B cell (primary cell): Measurements from ENCODE around the gene CYP27C1. TPM values are rescaled to one million over a fixed set of nuclear protein-coding genes. Genes with fewer than 3 reads are reported as not detected.

ENCODE experiments used
- ATAC-seq: fragments of 200-7000 bp; cut with Tn5 transposase; one replicate; pipeline ENCODE4 v1.10.0; 2021; ENCODE audit warnings: low read depth, mild to moderate bottlenecking, moderate number of reproducible peaks, moderate library complexity
- CTCF ChIA-PET: fragments of 350-600 bp; sonication (Branson Sonifier 250); formaldehyde crosslinking; loops from one replicate; lab custom pipeline; 2021; ENCODE audit warnings: antibody characterized with exemption, inconsistent platforms; lab: Charles Lee
- POLR2A ChIA-PET: fragments of 350-600 bp; sonication (Branson Sonifier 250); formaldehyde crosslinking; loops from one replicate; lab custom pipeline; 2021; ENCODE audit warnings: antibody characterized with exemption; lab: Charles Lee
- DNase-seq: peaks from one replicate; pipeline ENCODE4 v3.0.0; 2013
- H2AFZ ChIP-seq: 2 replicates; pipeline ENCODE4 v1.6.1; 2012; ENCODE audit warnings: mild to moderate bottlenecking, low read depth, low read length; ENCODE audit not compliant: insufficient read depth, poor library complexity, severe bottlenecking
- H3K27ac ChIP-seq, 2 donors: 1 replicate in 1 of 2; 2 replicates in 1 of 2; pipeline ENCODE4 v1.5.1; 2012 to 2013; ENCODE audit warnings: low read length in 2 of 2, mild to moderate bottlenecking in 2 of 2, moderate library complexity in 1 of 2
- H3K27me3 ChIP-seq, 4 experiments: fragments of 200-600 bp in 1 of 4; sonication (generic) in 1 of 4; replicated peaks in 1 of 4; 1 replicate in 2 of 4; 2 replicates in 2 of 4; pipeline versions ENCODE4 v1.6.1 to v1.7.0; 2013 to 2016; ENCODE audit warnings: low read length in 3 of 4, mild to moderate bottlenecking in 2 of 4, mixed read lengths in 1 of 4, moderate library complexity in 1 of 4; ENCODE audit not compliant: insufficient read depth in 4 of 4, control insufficient read depth in 3 of 4; ENCODE audit errors: control extremely low read depth in 1 of 4
- H3K36me3 ChIP-seq, 2 experiments: replicated peaks in 1 of 2; 1 replicate in 1 of 2; 2 replicates in 1 of 2; pipeline versions ENCODE4 v1.6.1 to v1.7.1; 2013; ENCODE audit warnings: low read length in 1 of 2; ENCODE audit not compliant: insufficient read depth in 2 of 2, control insufficient read depth in 1 of 2; ENCODE audit errors: control extremely low read depth in 1 of 2, extremely low read depth in 1 of 2
- H3K4me1 ChIP-seq, 2 donors: fragments of 200-600 bp in 1 of 2; sonication (generic) in 1 of 2; 1 replicate in 1 of 2; 2 replicates in 1 of 2; pipeline versions ENCODE4 v1.5.1 to v1.6.1; 2013 to 2017; ENCODE audit warnings: low read length in 2 of 2; ENCODE audit not compliant: control insufficient read depth in 2 of 2, insufficient read depth in 2 of 2
- H3K4me2 ChIP-seq: replicated peaks from 2 replicates; pipeline ENCODE3; 2012; ENCODE audit warnings: mild to moderate bottlenecking, low read depth, low read length; ENCODE audit not compliant: poor library complexity, severe bottlenecking
- H3K4me3 ChIP-seq, 5 experiments: fragments of 200-600 bp in 1 of 5; sonication (generic) in 1 of 5; 1 replicate in 3 of 5; 2 replicates in 2 of 5; pipeline versions ENCODE4 v1.5.1 to v1.7.0; 2011 to 2016; ENCODE audit warnings: low read length in 4 of 5, mild to moderate bottlenecking in 4 of 5, low read depth in 2 of 5, control low read depth in 1 of 5, moderate library complexity in 1 of 5; ENCODE audit not compliant: insufficient read depth in 1 of 5; ENCODE audit errors: control extremely low read depth in 1 of 5, extremely low read depth in 1 of 5
- H3K79me2 ChIP-seq: fragments of 200-600 bp; sonication (generic); one replicate; pipeline ENCODE4 v1.6.0; 2016; ENCODE audit warnings: low read length; ENCODE audit not compliant: control insufficient read depth, insufficient read depth
- H3K9ac ChIP-seq: fragments of 200-600 bp; sonication (generic); 2 replicates; pipeline ENCODE4 v1.6.1; 2017; ENCODE audit warnings: mild to moderate bottlenecking, low read length, moderate library complexity
- H3K9me3 ChIP-seq, 3 donors: one replicate each; pipeline versions ENCODE4 v1.6.1 to v1.7.1; 2013; ENCODE audit warnings: low read length in 2 of 3; ENCODE audit not compliant: control insufficient read depth in 2 of 3, insufficient read depth in 1 of 3; ENCODE audit errors: control extremely low read depth in 1 of 3
- H4K20me1 ChIP-seq: 2 replicates; pipeline ENCODE4 v1.6.0; 2012; ENCODE audit warnings: mild to moderate bottlenecking, low read length; ENCODE audit not compliant: insufficient read depth, control insufficient read depth, poor library complexity, severe bottlenecking
- H3K27ac Mint-ChIP-seq: one replicate; pipeline ENCODE4 v1.8.0; 2021; ENCODE audit warnings: mixed read lengths
- H3K27me3 Mint-ChIP-seq: one replicate; pipeline ENCODE4 v1.8.0; 2021; ENCODE audit warnings: mixed read lengths
- H3K4me1 Mint-ChIP-seq: one replicate; pipeline ENCODE4 v1.8.0; 2021; ENCODE audit warnings: mixed read lengths
- H3K4me3 Mint-ChIP-seq: one replicate; pipeline ENCODE4 v1.8.0; 2021; ENCODE audit warnings: mixed read lengths
- H3K9me3 Mint-ChIP-seq: one replicate; pipeline ENCODE4 v1.8.0; 2022; ENCODE audit warnings: mixed read lengths; ENCODE audit not compliant: insufficient read depth
- EZH2 ChIP-seq: IDR thresholded peaks from 2 replicates; pipeline ENCODE4 v1.6.1; 2012; ENCODE audit warnings: borderline replicate concordance, low read depth, mild to moderate bottlenecking, moderate library complexity, low read length; ENCODE audit not compliant: insufficient read depth, poor library complexity, severe bottlenecking
- WGBS: methylation state at CpG from one replicate; pipeline ENCODE4 v1.1.5; 2013; ENCODE audit warnings: missing lambda C conversion rate; ENCODE audit not compliant: insufficient coverage; 5-methylcytosine and 5-hydroxymethylcytosine counted together
- intact Hi-C: fragments of 100-400 bp; cut with micrococcal nuclease; formaldehyde crosslinking; loops from one replicate; pipeline ENCODE4 v1.10.0; 2022
- polyA plus RNA-seq: library from polyadenylated mRNA; depleted of rRNA; stranded (reverse); fragments of >200 nt; gene quantifications from 2 replicates; pipeline ENCODE4 v1.2.3, GENCODE V29; 2012
- total RNA-seq, 2 donors: library from RNA; stranded (reverse); fragments of 120-200 nt in 1 of 2; gene quantifications; 1 replicate in 1 of 2; 2 replicates in 1 of 2; pipeline versions ENCODE4 v1.2.3 to v1.2.4, GENCODE V29; 2013 to 2022
- TF ChIP-seq, protein P1 (sequence below): fragments of 200-600 bp; IDR thresholded peaks from one replicate; pipeline ENCODE4 v1.8.0; 2022; ENCODE audit warnings: antibody characterized with exemption, mild to moderate bottlenecking

Gene CYP27C1
- total and polyA plus RNA-seq, 2 donors (not counting 1 experiment from before 2014, with no cell fraction given) = not detected

DNA sequence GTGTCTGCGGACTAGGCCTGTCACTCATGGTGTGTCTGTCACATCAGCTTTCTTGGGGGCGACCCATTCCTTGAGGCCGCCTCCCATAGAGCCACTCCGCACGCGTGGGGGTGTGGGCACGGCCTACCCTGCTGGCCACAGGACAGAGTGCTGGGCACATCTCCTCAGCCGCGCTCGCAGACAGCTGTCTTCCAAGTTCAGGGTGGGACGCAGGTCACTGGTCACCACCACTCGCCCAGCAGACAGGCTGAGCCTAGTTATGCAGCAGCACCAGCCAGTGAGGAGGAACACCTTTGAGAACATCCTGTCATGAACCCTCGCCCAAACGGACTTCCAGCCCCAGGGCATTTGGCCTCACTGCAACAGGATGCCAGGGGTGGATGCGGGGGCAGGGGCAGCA is 82.4 kb downstream of the CYP27C1 start:
- no peak overlapping the region for H3K4me3 Mint-ChIP-seq
- POLR2A ChIA-PET = no interaction called here
- WGBS = 84% methylated on average over 15 of the region's 15 CpGs

DNA sequence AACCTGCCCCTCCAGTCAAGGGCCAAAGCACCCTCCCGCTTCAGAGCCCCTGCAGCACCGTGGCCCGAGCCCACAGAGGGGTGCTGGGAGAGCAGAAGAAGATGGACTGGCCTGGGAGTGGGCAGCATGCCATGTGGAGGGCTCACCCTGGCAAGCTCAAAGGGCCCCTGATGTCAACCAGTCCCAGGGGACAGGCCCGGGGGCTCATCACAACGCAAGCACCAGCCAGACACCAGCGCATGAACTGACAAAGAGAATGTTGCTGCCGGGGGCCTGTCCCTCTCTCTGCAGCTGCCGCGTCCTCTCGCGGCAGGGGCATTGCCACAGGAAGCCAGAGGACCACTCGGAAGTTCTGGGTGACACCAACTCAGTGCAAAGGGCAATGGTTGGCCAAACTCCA is 82.9 kb downstream of the CYP27C1 start:
- no peak overlapping the region for H3K4me3 ChIP-seq
- ChIA-PET CTCF (no interaction called here), POLR2A (no interaction called here)
- no peak overlapping the region for H3K9ac ChIP-seq
- peaks cover 12% of the 10 kb centered on the region for H3K4me1 Mint-ChIP-seq
- H4K20me1 ChIP-seq = no peaks in the 10 kb centered on the region
- no peak overlapping the region for H3K4me2 ChIP-seq
- peaks cover 3% of the 10 kb centered on the region for H3K27me3 Mint-ChIP-seq
- no peak overlapping the region for H3K27ac Mint-ChIP-seq
- H3K27me3 ChIP-seq = peaks cover 0 to 3% (median 0%) of the 10 kb centered on the region in 4 experiments
- DNase-seq (no peak), ATAC-seq (no peak)
- no peak overlapping the region for H2AFZ ChIP-seq
- TF ChIP-seq EZH2 = no peak
- TF ChIP-seq, protein P1, sequence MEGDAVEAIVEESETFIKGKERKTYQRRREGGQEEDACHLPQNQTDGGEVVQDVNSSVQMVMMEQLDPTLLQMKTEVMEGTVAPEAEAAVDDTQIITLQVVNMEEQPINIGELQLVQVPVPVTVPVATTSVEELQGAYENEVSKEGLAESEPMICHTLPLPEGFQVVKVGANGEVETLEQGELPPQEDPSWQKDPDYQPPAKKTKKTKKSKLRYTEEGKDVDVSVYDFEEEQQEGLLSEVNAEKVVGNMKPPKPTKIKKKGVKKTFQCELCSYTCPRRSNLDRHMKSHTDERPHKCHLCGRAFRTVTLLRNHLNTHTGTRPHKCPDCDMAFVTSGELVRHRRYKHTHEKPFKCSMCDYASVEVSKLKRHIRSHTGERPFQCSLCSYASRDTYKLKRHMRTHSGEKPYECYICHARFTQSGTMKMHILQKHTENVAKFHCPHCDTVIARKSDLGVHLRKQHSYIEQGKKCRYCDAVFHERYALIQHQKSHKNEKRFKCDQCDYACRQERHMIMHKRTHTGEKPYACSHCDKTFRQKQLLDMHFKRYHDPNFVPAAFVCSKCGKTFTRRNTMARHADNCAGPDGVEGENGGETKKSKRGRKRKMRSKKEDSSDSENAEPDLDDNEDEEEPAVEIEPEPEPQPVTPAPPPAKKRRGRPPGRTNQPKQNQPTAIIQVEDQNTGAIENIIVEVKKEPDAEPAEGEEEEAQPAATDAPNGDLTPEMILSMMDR = no peak
- no peak overlapping the region for H3K4me3 Mint-ChIP-seq
- H3K79me2 ChIP-seq = no peaks in the 10 kb centered on the region
- H3K4me1 ChIP-seq = peaks cover 0 to 13% of the 10 kb centered on the region in 2 donors
- H3K9me3 ChIP-seq = no peaks in the 10 kb centered on the region
- no peaks in the 10 kb centered on the region for H3K36me3 ChIP-seq
- intact Hi-C loops = no loop called here
- H3K27ac ChIP-seq = no peak overlapping the region
- H3K9me3 Mint-ChIP-seq = no peaks in the 10 kb centered on the region
- 96% methylated on average over 12 of the region's 12 CpGs for WGBS

More for the DNA sequence above, 82.4 kb downstream of the CYP27C1 start:
- Histone ChIP-seq H3K4me1 (peaks cover 0 to 13% of the 10 kb centered on the region in 2 donors), H3K4me3 (no peak overlapping the region), H3K9me3 (no peaks in the 10 kb centered on the region), H3K36me3 (no peaks in the 10 kb centered on the region), H3K79me2 (no peaks in the 10 kb centered on the region), H2AFZ (no peak overlapping the region), H3K27me3 (peaks cover 0 to 3% (median 0%) of the 10 kb centered on the region in 4 experiments), H3K4me2 (no peak overlapping the region), H4K20me1 (no peaks in the 10 kb centered on the region), H3K27ac (no peak overlapping the region), H3K9ac (no peak overlapping the region)
- Mint-ChIP-seq H3K27me3 (peaks cover 3% of the 10 kb centered on the region), H3K27ac (no peak overlapping the region), H3K4me1 (peaks cover 12% of the 10 kb centered on the region), H3K9me3 (no peaks in the 10 kb centered on the region)
- CTCF ChIA-PET = no interaction called here
- no peak for TF ChIP-seq EZH2
- TF ChIP-seq, protein P1 = no peak
- intact Hi-C loops = no loop called here
- ATAC-seq = no peak
- no peak for DNase-seq
